GM21367 (cell line): ENCODE data around the gene RRP9.

ENCODE experiments used
- ATAC-seq: cut with Tn5 transposase; IDR thresholded peaks from one replicate; pipeline ENCODE4 v1.9.1; 2021; ENCODE audit not compliant: unreplicated experiment

Gene RRP9

DNA sequence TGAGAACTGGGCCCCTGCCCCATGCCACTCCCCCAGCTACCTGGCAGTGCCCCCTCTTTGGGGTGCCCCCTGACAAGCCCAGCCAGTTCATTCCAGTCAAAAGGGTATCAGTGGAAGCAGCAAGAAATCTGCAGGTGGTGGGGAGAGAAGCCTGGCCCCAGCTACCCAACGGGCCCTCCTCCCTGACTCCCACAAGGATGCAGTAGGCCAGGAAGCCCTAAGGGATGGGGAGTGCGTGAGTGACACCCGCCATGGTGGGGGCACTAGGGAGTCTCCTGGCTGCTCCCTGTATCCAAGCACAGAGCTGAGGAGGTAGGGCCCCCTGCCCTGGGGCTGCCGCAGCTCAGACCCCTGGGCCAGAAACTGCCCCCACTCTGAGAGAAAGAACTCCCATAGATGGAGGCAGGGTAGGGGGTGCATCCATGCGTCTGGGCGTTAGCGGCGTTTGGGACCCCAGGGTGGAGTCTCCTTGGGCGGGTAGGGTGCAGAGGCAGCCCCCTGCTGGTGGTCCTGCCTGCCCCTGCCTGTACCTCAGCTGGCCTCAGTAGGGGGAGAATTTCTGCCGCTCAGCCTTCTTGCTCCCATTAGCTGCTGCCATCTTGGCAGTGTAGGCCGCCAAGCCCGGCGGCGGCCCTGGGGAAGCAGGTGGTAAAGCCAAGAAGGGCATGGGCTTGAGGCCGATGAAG is 16.0 kb upstream of the RRP9 start:
- ATAC-seq, result no peak

DNA sequence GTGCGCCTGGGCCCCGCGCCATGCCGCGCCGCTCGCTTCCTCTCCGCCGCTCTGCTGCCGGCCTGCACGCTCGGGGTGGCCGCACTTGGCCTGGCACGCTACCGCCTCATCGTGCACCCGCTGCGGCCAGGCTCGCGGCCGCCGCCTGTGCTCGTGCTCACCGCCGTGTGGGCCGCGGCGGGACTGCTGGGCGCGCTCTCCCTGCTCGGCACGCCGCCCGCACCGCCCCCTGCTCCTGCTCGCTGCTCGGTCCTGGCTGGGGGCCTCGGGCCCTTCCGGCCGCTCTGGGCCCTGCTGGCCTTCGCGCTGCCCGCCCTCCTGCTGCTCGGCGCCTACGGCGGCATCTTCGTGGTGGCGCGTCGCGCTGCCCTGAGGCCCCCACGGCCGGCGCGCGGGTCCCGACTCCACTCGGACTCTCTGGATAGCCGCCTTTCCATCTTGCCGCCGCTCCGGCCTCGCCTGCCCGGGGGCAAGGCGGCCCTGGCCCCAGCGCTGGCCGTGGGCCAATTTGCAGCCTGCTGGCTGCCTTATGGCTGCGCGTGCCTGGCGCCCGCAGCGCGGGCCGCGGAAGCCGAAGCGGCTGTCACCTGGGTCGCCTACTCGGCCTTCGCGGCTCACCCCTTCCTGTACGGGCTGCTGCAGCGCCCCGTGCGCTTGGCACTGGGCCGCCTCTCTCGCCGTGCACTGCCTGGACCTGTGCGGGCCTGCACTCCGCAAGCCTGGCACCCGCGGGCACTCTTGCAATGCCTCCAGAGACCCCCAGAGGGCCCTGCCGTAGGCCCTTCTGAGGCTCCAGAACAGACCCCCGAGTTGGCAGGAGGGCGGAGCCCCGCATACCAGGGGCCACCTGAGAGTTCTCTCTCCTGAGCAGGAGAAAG is 14.4 kb upstream of the RRP9 start:
- no peak for ATAC-seq

DNA sequence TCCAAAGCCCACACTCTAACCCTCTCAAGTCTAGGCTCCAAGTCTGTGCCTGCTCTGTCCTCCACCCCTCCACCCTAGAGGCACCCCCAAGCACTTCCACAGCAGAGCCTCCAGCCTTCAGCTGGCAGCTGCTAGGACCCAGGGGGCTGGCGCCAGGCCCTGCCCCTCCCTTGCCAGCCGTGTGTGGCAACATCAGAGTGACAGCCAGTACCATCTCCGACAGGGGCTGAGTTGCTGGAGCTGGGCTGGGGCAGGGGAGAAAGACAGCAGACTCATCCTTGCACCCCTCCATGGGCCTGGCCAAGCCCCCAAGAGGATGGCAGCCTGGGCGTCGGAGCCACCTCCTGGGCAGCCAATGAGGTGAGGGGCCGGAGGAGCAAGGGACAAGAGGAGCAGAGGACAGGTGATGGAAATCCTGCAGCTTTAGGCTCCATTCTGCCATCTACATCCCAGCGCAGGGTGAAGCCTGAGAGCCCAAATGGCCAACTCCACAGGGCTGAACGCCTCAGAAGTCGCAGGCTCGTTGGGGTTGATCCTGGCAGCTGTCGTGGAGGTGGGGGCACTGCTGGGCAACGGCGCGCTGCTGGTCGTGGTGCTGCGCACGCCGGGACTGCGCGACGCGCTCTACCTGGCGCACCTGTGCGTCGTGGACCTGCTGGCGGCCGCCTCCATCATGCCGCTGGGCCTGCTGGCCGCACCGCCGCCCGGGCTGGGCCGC is 13.6 kb upstream of the RRP9 start, which contains the start of gene GPR62:
GPR62 (plus strand) TSS at position 207 of the 718 bp plus-strand sequence; CDS start at position 479, 272 bp downstream.
- no peak for ATAC-seq

DNA sequence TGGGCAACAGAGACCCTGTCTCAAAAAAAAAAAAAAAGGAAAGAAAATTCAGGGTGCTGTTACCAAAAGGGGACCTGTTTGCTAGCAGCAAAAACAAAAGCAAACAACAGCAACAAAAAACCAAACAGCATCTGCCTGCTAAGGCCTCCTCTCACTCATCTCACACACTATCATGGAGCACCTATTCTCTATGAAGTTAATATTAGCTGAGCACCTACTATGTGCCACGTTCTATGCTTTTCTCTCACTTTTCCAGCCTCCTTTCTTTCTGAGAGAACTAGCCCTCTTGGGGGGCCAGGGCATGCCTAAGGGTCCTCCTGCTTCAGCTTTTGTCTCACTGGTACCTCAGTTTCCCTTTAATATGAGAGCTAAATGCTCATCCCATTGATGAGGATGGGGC is 13.0 kb upstream of the RRP9 start:
- no peak for ATAC-seq

- no peak for ATAC-seq
These were observed 12.4 kb upstream of the RRP9 start for GRCh38 chr3:51954105-51954504.

DNA sequence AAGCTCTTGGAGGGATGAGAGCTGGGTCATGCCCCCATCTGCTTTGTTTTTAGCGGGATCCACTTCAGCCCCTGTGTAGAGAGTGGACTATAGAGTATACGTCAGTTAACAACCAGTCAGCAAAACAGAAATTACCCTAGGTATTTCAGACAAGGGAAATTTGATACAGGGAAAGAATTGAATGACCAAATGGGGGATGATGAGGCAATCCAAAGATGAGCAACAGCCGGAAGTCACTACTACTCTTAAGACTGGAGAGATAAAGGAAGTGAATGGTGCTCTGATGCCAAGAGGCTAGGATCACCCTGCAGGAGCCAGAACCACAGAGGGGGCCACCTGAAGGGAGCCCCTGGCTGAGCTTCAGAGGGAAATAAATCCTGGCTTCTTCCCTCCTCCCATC is 11.7 kb upstream of the RRP9 start:
- ATAC-seq, result no peak

DNA sequence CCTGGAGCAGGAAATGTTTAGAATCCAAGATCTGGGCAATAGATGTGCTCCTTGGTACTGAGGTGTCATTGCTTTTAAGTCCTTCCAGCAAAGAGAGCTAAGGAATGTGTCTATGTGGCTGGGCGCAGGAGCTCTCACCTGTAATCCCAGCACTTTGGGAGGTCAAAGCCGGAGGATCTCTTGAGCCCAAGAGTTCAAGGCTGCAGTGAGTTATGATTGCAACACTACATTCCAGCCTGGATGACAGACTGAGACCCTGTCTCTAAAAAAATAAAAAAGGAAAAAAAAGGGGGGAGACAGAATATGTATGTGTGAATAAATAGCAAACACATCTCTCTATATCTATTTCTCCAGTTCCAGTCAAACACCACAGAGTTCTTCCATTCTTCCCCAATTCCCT is 9.2 kb upstream of the RRP9 start:
- ATAC-seq, result no peak

DNA sequence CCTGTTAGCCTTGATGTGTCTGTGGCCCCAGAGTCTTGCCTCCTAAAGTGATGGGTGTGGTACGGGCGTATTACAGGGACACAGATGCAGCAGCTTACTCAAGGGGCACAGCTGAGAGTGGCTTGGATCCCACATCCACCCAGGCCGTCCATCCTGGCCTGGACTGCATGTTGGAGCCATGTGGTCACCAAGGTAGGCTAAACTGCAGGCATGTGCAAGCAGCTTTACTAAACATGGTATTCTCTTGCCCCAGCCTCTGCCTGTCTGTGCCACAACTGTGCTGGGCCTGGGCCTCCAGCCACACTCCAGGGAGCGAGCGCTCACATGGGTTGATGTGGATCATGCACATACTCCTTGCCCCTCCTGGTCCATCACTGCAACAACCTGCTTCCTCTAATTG is 7.4 kb upstream of the RRP9 start:
- no peak for ATAC-seq

- no peak for ATAC-seq
These were observed 6.4 kb upstream of the RRP9 start for GRCh38 chr3:51948016-51948580.

DNA sequence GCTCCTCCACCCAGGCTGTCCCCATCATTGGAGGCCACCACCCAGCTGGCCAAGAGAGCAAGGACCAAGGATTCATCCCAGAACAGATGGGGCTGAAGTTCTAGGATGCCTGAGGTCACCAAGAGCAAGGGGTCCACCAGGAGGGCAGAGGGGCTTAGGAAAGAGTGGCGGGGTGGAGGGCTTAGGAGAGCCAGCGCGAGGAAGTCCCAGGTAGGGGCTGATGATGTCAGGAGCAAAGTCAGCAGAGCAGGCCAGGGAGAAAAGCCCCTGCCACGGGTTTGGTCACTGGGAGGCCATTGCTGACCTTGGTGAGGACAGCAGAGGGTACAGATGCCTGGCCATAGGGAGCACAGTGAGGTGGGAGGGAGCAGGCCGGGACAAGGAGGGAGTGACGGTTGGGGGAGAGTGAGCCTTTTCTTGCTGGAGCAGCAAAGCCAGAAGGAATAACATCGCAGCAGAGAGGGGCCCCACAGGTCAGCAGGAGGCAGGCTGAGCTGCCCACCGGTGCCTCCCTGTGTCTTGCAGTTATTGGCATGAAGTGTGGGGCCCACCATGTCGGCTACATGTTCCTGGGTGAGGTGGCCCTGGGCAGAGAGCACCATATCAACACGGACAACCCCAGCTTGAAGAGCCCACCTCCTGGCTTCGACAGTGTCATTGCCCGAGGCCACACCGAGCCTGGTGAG is 5.7 kb upstream of the RRP9 start:
- no peak for ATAC-seq

- ATAC-seq, result no peak
These were observed 5.1 kb upstream of the RRP9 start for GRCh38 chr3:51946796-51947195.

DNA sequence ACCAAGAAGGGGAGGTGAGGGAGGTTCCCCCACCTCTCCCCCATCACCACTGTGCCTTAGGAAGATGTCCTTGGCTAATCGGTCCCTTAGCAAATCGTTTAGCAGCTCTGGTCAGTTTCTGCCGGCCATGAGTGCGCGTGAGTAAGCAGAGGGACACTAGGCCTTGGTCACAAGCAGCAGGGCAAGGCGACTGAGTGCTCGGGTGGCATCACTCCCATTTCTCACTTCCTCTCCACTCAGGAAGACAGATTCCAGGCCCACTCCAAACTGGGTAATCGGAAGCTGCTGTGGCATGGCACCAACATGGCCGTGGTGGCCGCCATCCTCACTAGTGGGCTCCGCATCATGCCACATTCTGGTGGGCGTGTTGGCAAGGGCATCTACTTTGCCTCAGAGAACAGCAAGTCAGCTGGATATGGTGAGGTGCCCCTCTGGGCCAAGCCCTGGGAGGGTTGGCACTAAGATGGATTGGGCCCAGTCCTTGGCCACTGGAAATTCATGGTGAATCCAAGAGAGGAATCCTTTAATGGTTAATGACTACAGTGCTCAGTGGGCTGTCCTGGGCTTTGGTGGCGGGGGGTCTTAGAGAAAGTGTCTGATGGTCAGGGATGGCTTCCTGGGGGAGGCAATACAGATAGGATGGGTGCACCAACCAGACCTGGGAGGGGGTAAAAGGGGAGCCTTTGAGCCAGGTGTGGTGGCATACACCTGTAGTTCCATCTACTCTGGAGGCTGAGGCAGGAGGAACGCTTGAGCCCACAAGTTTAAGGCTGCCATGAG is 4.4 kb upstream of the RRP9 start:
- ATAC-seq, result no peak

DNA sequence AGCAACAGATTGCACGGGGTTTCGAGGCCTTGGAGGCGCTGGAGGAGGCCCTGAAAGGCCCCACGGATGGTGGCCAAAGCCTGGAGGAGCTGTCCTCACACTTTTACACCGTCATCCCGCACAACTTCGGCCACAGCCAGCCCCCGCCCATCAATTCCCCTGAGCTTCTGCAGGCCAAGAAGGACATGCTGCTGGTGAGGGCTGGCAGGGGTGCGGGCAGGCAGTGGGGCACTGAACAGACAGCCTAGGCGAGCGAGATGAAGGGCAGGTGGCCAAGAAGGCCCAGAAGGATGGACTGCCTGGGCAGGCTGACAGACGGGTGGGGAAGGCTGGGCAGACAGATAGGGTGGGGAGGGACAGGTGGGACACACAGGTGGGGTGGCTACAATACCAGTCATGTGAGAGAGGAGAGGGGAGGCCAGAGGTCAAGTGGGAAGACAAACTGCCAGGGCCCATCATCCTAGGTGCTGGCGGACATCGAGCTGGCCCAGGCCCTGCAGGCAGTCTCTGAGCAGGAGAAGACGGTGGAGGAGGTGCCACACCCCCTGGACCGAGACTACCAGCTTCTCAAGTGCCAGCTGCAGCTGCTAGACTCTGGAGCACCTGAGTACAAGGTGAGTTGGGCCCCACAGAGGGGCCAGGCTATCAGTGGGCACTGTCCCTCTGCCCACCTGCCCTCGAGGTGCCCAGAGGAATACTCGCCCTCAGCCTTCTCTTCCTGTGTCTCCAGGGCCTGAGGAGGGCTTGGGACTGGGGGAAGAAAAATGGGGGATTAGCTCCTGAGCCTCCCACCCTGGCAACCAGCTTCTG is 3.5 kb upstream of the RRP9 start:
- ATAC-seq, result no peak

DNA sequence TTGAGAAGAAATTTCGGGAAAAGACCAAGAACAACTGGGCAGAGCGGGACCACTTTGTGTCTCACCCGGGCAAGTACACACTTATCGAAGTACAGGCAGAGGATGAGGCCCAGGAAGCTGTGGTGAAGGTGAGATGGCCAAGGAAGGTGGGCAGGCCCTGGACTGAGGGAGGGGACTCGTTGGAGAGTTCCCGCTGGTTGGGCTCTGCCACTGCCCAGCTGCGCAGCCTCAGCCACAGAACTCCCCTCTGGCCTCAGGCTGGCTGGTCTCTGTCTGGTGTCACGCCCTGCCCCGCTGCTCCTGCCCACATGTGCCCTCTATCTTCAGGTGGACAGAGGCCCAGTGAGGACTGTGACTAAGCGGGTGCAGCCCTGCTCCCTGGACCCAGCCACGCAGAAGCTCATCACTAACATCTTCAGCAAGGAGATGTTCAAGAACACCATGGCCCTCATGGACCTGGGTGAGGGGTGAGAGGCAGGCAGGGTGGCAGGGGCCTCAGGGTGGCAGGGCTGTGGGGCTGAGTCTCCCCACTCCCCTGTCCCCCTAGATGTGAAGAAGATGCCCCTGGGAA is 2.8 kb upstream of the RRP9 start:
- ATAC-seq, result no peak

GRCh38 chr3:51943451-51944391 is 2.0 kb upstream of the RRP9 start:
- no peak for ATAC-seq

- ATAC-seq, result no peak
These were observed 1.1 kb upstream of the RRP9 start for GRCh38 chr3:51942603-51943450.

DNA sequence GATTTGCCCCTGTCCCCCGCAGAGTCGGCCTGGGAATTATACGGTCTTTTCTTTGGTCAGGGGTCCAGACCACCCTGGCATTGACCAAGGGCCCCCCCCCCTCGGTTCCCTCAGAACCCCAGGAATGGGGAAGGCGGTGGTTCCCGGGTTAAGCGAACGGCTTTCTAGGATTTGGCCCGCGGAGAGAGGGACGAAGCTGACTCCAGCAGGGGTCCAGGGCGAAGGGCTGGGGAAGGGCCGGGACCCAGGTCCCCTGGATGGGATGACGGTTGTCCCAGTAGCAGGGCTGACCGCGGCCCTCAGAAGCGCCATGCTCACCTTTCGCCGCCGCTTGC is 274 bp downstream of the RRP9 start:
- no peak for ATAC-seq
